ENCODE results near the gene KRT5. TPM values are rescaled to one million over a fixed set of nuclear protein-coding genes. Genes with fewer than 3 reads are reported as not detected.

The KRT5 gene
- total RNA-seq, 6 donors from 2014 or later: 3.6 to 43.3 (median 4.8) TPM; not detected in 2

DNA sequence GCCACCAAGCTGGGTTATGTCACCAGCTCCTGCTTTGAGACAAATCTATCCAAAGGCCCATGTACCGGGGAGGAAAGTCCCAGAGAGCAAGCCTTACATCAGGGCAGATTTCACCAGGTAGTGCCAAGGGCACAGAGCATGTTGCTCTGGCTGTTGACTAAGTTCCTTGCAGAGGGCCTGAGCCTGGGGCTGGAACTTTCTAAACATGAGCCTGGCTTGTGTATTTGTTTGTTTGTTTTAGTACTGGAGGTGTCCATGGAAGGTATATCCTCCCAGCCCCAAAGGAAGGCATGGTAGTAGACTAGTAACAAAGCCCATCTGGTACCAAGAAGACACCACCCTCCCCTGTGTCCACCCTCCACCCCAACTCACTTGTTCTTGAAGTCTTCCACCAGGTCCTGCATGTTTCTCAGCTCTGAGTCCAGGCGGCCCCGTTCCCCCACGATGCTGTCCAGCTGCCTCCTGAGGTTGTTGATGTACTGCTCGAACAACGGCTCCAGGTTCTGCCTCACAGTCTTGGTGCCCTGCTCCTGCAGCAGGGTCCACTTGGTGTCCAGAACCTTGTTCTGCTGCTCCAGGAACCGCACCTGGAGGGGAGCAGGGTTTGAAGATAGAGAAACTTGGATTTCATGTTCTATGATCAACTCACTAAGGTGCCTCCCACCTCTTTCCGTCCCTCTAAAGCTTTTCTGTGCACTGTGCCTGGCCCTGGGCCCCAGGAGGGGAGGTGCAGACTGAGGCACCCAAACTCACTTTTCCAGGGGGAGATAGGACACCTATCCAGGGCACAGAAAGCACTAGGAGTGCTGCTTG, 1.4 kb downstream of the KRT5 start:
- Histone ChIP-seq H3K9me3 (no peaks in the 10 kb centered on the region), H3K27me3 (peaks cover 0 to 3% (median 0%) of the 10 kb centered on the region in 4 donors), H3K4me3 (no peak overlapping the region), H3K27ac (no peak overlapping the region), H3K36me3 (no peaks in the 10 kb centered on the region), H3K4me1 (no peaks in the 10 kb centered on the region)
- ATAC-seq (ENCODE audit: low FRiP score in 2 of 2) (no peak), DNase-seq (no peak)
- whole genome bisulfite sequencing, 2 donors: 80% methylated on average over 6 to 8 of the region's 8 CpGs
- TF ChIP-seq POLR2A (IDR thresholded peaks at IDR 0.05) (no peak), POLR2AphosphoS5 (IDR thresholded peaks at IDR 0.05) (no peak), EP300 (IDR thresholded peaks at IDR 0.05) (no peak)

DNA sequence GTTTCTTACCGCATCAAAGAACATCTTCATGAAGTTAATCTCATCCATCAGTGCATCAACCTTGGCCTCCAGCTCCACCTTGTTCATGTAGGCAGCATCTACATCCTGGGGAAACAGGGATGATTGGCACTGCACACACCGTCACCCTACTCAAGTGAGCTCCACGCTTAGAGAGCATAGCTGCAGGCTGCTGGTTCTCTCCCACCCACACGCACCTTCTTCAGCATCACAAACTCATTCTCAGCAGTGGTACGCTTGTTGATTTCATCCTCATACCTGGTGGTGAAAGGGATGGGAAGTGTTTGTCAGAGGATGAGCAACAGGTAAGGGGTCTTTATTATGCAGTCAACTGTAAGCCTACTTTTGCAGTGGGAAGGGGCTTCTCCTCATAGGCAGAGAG, 2.3 kb downstream of the KRT5 start:
- Histone ChIP-seq H3K4me1 (no peaks in the 10 kb centered on the region), H3K4me3 (no peak overlapping the region), H3K36me3 (no peaks in the 10 kb centered on the region), H3K9me3 (no peaks in the 10 kb centered on the region), H3K27me3 (peaks cover 0 to 3% (median 0%) of the 10 kb centered on the region in 4 donors), H3K27ac (no peak overlapping the region)
- ATAC-seq (ENCODE audit: low FRiP score in 2 of 2) (no peak), DNase-seq (no peak)
- TF ChIP-seq POLR2AphosphoS5 (IDR thresholded peaks at IDR 0.05) (no peak), POLR2A (IDR thresholded peaks at IDR 0.05) (no peak), EP300 (IDR thresholded peaks at IDR 0.05) (no peak)
- TF ChIP-seq, protein P1, sequence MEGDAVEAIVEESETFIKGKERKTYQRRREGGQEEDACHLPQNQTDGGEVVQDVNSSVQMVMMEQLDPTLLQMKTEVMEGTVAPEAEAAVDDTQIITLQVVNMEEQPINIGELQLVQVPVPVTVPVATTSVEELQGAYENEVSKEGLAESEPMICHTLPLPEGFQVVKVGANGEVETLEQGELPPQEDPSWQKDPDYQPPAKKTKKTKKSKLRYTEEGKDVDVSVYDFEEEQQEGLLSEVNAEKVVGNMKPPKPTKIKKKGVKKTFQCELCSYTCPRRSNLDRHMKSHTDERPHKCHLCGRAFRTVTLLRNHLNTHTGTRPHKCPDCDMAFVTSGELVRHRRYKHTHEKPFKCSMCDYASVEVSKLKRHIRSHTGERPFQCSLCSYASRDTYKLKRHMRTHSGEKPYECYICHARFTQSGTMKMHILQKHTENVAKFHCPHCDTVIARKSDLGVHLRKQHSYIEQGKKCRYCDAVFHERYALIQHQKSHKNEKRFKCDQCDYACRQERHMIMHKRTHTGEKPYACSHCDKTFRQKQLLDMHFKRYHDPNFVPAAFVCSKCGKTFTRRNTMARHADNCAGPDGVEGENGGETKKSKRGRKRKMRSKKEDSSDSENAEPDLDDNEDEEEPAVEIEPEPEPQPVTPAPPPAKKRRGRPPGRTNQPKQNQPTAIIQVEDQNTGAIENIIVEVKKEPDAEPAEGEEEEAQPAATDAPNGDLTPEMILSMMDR (IDR thresholded peaks at IDR 0.05): no peak
- 88 to 90% methylated on average over 5 of the region's 5 CpGs for WGBS, 2 donors

DNA sequence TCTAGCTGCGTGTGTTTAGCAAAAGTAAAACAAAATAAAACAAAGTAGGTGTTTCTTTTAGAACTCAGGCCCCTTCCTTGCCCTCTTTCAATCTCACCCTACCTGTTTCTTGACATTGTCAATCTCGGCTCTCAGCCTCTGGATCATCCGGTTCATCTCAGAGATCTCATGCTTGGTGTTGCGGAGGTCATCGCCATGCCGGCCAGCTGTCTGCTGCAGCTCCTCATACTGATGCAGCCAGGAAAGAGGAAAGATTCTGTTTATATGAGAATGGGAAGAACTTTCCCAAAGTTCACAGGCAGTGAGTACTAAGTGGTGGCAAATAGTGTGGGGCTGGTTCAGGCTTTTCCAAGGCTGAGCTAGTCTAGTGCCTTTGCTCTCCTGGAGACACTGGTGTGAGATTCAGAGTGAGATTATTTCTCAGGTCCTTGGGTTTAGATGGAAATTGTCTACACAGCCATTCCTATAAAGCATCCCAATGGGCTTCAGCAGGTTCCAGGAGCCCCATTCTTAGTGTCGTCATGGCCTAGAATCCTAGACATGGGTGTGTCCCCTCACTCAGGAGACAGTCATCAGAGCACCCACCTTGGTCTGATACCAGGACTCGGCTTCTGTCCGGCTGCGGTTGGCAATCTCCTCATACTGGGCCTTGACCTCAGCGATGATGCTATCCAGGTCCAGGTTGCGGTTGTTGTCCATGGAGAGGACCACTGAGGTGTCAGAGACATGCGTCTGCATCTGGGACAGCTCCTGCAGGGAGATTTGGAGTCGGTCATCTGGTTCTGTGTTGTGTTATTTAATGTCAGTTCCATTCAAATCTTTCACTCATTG, 3.0 kb downstream of the KRT5 start:
- Histone ChIP-seq H3K36me3 (no peaks in the 10 kb centered on the region), H3K4me1 (no peaks in the 10 kb centered on the region), H3K9me3 (no peaks in the 10 kb centered on the region), H3K27ac (no peak overlapping the region), H3K27me3 (peaks cover 0 to 3% (median 0%) of the 10 kb centered on the region in 4 donors), H3K4me3 (no peak overlapping the region)
- WGBS, 2 donors: 89 to 92% methylated on average over 12 to 14 of the region's 14 CpGs
- ATAC-seq (ENCODE audit: low FRiP score in 2 of 2) (no peak), DNase-seq (no peak)
- TF ChIP-seq POLR2A (IDR thresholded peaks at IDR 0.05) (no peak), EP300 (IDR thresholded peaks at IDR 0.05) (no peak), POLR2AphosphoS5 (IDR thresholded peaks at IDR 0.05) (no peak)
- TF ChIP-seq, protein P1 (IDR thresholded peaks at IDR 0.05): no peak

DNA sequence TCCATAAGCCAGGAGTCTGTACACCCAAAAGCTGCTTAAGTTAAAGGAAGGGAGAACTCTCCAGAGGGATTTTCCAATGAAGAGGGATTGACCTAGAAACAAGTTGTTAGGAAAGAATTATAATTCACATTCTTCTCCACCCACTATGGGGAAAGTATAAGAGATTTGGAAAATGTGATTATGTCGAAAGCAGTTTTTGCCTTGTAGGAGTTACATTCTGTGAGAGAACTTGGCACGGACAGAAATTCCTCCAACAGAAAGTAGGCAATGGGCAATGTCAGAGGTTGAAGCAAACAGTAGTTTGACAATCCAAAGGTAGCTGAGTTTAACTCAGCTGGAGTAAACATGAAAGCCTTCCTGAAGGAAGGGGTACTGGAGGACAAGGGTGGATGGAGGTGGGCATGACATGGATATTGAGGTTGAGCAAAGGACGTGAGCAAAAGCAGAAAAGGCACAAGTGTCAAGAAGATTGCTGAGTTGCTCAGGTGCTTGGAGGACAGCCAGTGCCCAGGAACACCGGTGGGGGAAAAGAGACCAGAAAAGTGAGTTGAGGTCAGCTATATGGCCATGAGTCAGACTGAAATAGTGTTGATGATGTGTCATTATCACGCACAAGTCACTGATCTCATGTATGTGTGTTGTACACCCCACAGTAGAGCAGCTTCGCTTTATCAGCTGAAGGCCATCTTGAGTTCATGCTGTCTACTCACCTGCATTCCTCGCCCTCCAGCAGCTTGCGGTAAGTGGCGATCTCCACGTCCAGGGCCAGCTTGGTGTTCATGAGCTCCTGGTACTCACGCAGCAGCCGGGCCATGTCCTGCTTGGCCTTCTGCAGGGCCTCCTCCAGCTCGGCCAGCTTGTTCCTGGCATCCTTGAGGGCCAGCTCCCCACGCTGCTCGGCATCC, 4.0 kb downstream of the KRT5 start:
- WGBS, 2 donors: 85% methylated on average over 15 of the region's 15 CpGs
- Histone ChIP-seq H3K4me1 (no peaks in the 10 kb centered on the region), H3K27ac (no peak overlapping the region), H3K9me3 (no peaks in the 10 kb centered on the region), H3K4me3 (no peak overlapping the region), H3K27me3 (peaks cover 0 to 3% (median 0%) of the 10 kb centered on the region in 4 donors), H3K36me3 (no peaks in the 10 kb centered on the region)
- DNase-seq (peak in 1 of 2 donors; percentile 54), ATAC-seq (ENCODE audit: low FRiP score in 2 of 2) (no peak)
- TF ChIP-seq POLR2A (IDR thresholded peaks at IDR 0.05): no peak
- TF ChIP-seq, protein P1 (IDR thresholded peaks at IDR 0.05): no peak
- TF ChIP-seq POLR2AphosphoS5 (IDR thresholded peaks at IDR 0.05): no peak
- TF ChIP-seq EP300 (IDR thresholded peaks at IDR 0.05): no peak

Data from upper lobe of left lung (tissue), 6 donors.